GM13976 (cell line): ENCODE data around the gene GRIK3.

Experiments used
- DNase-seq: peaks from one replicate; pipeline ENCODE4 v3.0.0; 2012; ENCODE audit warnings: low spot score
- in situ Hi-C: fragments of 300-500 bp; cut with MboI; formaldehyde crosslinking; loops from one replicate; pipeline ENCODE4 v1.12.0; 2022; ENCODE audit warnings: low sequenced_read_pairs, mixed read lengths, inconsistent platforms; ENCODE audit not compliant: unreplicated experiment
- TF ChIP-seq, protein P1 (sequence below): IDR thresholded peaks from 2 replicates; pipeline ENCODE4 v1.5.1; 2012; ENCODE audit warnings: borderline replicate concordance, mild to moderate bottlenecking; ENCODE audit not compliant: insufficient read depth; ENCODE audit errors: extremely low read depth, missing control alignments, control extremely low read depth

The GRIK3 gene

GRCh38 chr1:37073152-37073853 lies 39.0 kb upstream of the GRIK3 start:
- TF ChIP-seq, protein P1, sequence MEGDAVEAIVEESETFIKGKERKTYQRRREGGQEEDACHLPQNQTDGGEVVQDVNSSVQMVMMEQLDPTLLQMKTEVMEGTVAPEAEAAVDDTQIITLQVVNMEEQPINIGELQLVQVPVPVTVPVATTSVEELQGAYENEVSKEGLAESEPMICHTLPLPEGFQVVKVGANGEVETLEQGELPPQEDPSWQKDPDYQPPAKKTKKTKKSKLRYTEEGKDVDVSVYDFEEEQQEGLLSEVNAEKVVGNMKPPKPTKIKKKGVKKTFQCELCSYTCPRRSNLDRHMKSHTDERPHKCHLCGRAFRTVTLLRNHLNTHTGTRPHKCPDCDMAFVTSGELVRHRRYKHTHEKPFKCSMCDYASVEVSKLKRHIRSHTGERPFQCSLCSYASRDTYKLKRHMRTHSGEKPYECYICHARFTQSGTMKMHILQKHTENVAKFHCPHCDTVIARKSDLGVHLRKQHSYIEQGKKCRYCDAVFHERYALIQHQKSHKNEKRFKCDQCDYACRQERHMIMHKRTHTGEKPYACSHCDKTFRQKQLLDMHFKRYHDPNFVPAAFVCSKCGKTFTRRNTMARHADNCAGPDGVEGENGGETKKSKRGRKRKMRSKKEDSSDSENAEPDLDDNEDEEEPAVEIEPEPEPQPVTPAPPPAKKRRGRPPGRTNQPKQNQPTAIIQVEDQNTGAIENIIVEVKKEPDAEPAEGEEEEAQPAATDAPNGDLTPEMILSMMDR, result no peak
- DNase-seq, result no peak
- in situ Hi-C loops, result no loop called here

- DNase-seq, result no peak
- TF ChIP-seq, protein P1, result no peak
- in situ Hi-C loops, result no loop called here
Measured at GRCh38 chr1:37071829-37072228, 37.5 kb upstream of the GRIK3 start.

DNA sequence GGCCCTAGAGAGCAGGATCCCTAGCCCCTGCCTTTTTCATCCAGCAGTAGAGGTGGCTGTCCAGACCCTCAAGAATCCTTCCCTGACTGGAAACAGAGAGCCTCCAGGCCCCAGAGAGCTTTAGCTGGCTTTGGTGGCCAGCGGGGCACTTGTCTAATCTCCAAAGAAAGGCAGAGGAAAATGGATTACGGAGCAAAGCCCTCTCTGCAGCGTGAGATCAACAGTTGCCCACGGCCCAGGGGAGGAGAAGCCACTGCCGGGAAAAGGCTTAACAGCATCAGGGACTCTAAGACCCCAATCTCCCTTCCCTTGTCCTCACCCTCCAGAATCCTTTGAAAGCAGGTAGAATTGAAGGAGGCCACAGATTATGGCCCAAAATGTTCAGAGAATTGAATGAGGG lies 35.8 kb upstream of the GRIK3 start:
- in situ Hi-C loops, result no loop called here
- no peak for DNase-seq
- TF ChIP-seq, protein P1, result no peak

DNA sequence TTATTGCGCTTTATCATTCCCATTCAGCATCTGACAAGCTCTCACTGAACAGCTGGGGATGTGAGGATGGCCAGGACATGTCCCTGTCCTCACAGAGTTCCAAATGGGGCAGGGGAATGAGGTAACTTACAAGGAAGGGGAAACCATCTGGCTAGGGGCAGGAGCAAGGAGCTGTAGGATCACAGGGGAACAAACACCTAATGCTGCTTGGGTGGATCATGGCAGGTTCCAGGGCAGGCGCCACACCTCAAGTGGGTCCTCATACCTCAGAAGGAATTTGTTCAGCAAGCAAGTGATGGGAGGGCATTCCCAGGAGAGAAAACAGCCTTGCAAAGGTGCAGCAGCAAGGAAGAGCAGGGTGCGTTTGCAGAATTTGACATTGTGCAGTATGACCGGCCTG lies 35.1 kb upstream of the GRIK3 start:
- TF ChIP-seq, protein P1, result no peak
- DNase-seq, result no peak
- in situ Hi-C loops, result no loop called here

- in situ Hi-C loops, result no loop called here
- TF ChIP-seq, protein P1, result no peak
- DNase-seq, result no peak
Measured at GRCh38 chr1:37068897-37069296, 34.6 kb upstream of the GRIK3 start.

- TF ChIP-seq, protein P1, result no peak
- in situ Hi-C loops, result no loop called here
Measured at GRCh38 chr1:37068260-37068659, 33.9 kb upstream of the GRIK3 start.

More at GRCh38 chr1:37068260-37068659, 33.9 kb upstream of the GRIK3 start:
- no peak for DNase-seq
